Uterus (tissue), 4 donors: Measurements from ENCODE around the gene DDX27. TPM values are rescaled to one million over a fixed set of nuclear protein-coding genes. Genes with fewer than 3 reads are reported as not detected.

Experiments
- DNase-seq, 2 donors: peaks; one replicate each; pipeline ENCODE4 v3.0.0-alpha.2; 2019 to 2020
- H3K27ac ChIP-seq, 2 donors: fragments of 200-600 bp; sonication (generic); 1 replicate in 1 of 2; 2 replicates in 1 of 2; pipeline ENCODE4 v1.5.1; 2016 to 2018
- H3K27me3 ChIP-seq, 2 donors: fragments of 200-600 bp; sonication (generic); one replicate each; pipeline ENCODE4 v1.5.1; 2018 to 2019; ENCODE audit warnings: control low read depth in 1 of 2
- H3K36me3 ChIP-seq, 2 donors: fragments of 200-600 bp; sonication (generic); one replicate each; pipeline ENCODE4 v1.5.1; 2019; ENCODE audit warnings: control low read depth in 1 of 2
- H3K4me1 ChIP-seq, 2 donors: fragments of 200-600 bp; sonication (generic); one replicate each; pipeline ENCODE4 v1.5.1; 2018 to 2019; ENCODE audit warnings: control low read depth in 1 of 2
- H3K4me3 ChIP-seq, 2 donors: fragments of 200-600 bp; sonication (generic); 1 replicate in 1 of 2; 2 replicates in 1 of 2; pipeline ENCODE4 v1.5.1; 2018 to 2019; ENCODE audit warnings: mild to moderate bottlenecking in 1 of 2
- H3K9me3 ChIP-seq, 2 donors: fragments of 200-600 bp; sonication (generic); one replicate each; pipeline ENCODE4 v1.5.1; 2019; ENCODE audit warnings: control low read depth in 1 of 2
- CTCF ChIP-seq, 4 experiments: fragments of 200-600 bp in 2 of 4; fragments of 450-650 bp in 2 of 4; sonication (generic) in 2 of 4; IDR thresholded peaks; one replicate each; pipeline ENCODE4 v1.5.1; 2016 to 2019; ENCODE audit warnings: antibody characterized with exemption in 4 of 4, mild to moderate bottlenecking in 2 of 4, moderate library complexity in 1 of 4
- POLR2A ChIP-seq, 2 donors: fragments of 450-650 bp; IDR thresholded peaks; one replicate each; pipeline ENCODE4 v1.6.1; 2016; ENCODE audit warnings: antibody characterized with exemption in 2 of 2, mild to moderate bottlenecking in 1 of 2, moderate library complexity in 1 of 2
- intact Hi-C: fragments of 100-400 bp; cut with DNase I; formaldehyde crosslinking; loops from one replicate; pipeline ENCODE4 v1.15.1; 2023; ENCODE audit warnings: low total_unique reads
- total RNA-seq, 4 donors: library from RNA; depleted of rRNA in 3 of 4; stranded (reverse); fragments of >200 nt in 3 of 4; gene quantifications; one replicate each; pipeline versions ENCODE4 v1.1.0 to v1.2.4, GENCODE V29; 2014 to 2023
- donor health status: DM: yes; HTN: yes; CAD: no.

Gene DDX27
- total RNA-seq, 4 donors from 2014 or later: 11.8 to 35.8 (median 26.5) TPM

- H3K27me3 ChIP-seq: no peaks in the 10 kb centered on the region
- H3K9me3 ChIP-seq: peaks cover 0 to 21% of the 10 kb centered on the region in 2 donors
- no peak overlapping the region for H3K27ac ChIP-seq
- H3K4me3 ChIP-seq: no peak overlapping the region
- H3K4me1 ChIP-seq: peaks cover 0 to 4% of the 10 kb centered on the region in 2 donors
- no peaks in the 10 kb centered on the region for H3K36me3 ChIP-seq
- DNase-seq: no peak
- intact Hi-C loops: no loop called here
- TF ChIP-seq CTCF (IDR thresholded peaks at IDR 0.05) (no peak), POLR2A (IDR thresholded peaks at IDR 0.05) (no peak)
Measured at GRCh38 chr20:49283703-49284625, 64.7 kb downstream of the DDX27 start.

- no peaks in the 10 kb centered on the region for H3K36me3 ChIP-seq
- TF ChIP-seq CTCF (IDR thresholded peaks at IDR 0.05): no peak
- no peaks in the 10 kb centered on the region for H3K27me3 ChIP-seq
- H3K4me3 ChIP-seq: no peak overlapping the region
- peaks cover 0 to 21% of the 10 kb centered on the region in 2 donors for H3K9me3 ChIP-seq
- peaks cover 0 to 4% of the 10 kb centered on the region in 2 donors for H3K4me1 ChIP-seq
- no peak for DNase-seq
- intact Hi-C loops: no loop called here
- no peak overlapping the region for H3K27ac ChIP-seq
Measured at GRCh38 chr20:49284818-49285217, 65.6 kb downstream of the DDX27 start.

GRCh38 chr20:49285233-49285668, 66.0 kb downstream of the DDX27 start:
- peaks cover 0 to 21% of the 10 kb centered on the region in 2 donors for H3K9me3 ChIP-seq
- intact Hi-C loops: no loop called here
- no peaks in the 10 kb centered on the region for H3K27me3 ChIP-seq
- peaks cover 0 to under 1% of the 10 kb centered on the region in 2 donors for H3K4me1 ChIP-seq
- DNase-seq: no peak
- H3K36me3 ChIP-seq: no peaks in the 10 kb centered on the region
- H3K4me3 ChIP-seq: no peak overlapping the region
- TF ChIP-seq POLR2A (IDR thresholded peaks at IDR 0.05) (no peak), CTCF (IDR thresholded peaks at IDR 0.05) (no peak)
- H3K27ac ChIP-seq: no peak overlapping the region

- intact Hi-C loops: no loop called here
- no peak for DNase-seq
- Histone ChIP-seq H3K27me3 (no peaks in the 10 kb centered on the region), H3K4me1 (no peaks in the 10 kb centered on the region), H3K9me3 (peaks cover 0 to 21% of the 10 kb centered on the region in 2 donors), H3K36me3 (no peaks in the 10 kb centered on the region), H3K27ac (no peak overlapping the region), H3K4me3 (no peak overlapping the region)
- TF ChIP-seq CTCF (IDR thresholded peaks at IDR 0.05): no peak
- TF ChIP-seq POLR2A (IDR thresholded peaks at IDR 0.05): no peak
Measured at GRCh38 chr20:49285813-49286494, 66.7 kb downstream of the DDX27 start.
